Mucosa of descending colon (tissue), 3 donors: ENCODE data around the gene FER. TPM values are rescaled to one million over a fixed set of nuclear protein-coding genes. Genes with fewer than 3 reads are reported as not detected.

ENCODE experiments used
- ATAC-seq: fragments of 200-7000 bp; cut with Tn5 transposase; one replicate; pipeline ENCODE4 v1.9.1; 2020; ENCODE audit warnings: mild to moderate bottlenecking, moderate library complexity
- DNase-seq, 3 donors: peaks; one replicate each; pipeline ENCODE4 v3.0.0-alpha.2; 2020
- H3K36me3 ChIP-seq: fragments of 200-600 bp; one replicate; pipeline ENCODE4 v1.8.0; 2021; ENCODE audit warnings: low read depth, mild to moderate bottlenecking
- H3K4me1 ChIP-seq: fragments of 200-600 bp; one replicate; pipeline ENCODE4 v1.8.0; 2021; ENCODE audit warnings: low read depth, mild to moderate bottlenecking
- H3K4me3 ChIP-seq: fragments of 200-600 bp; one replicate; pipeline ENCODE4 v1.8.0; 2021; ENCODE audit warnings: mild to moderate bottlenecking
- H3K9me3 ChIP-seq: fragments of 200-600 bp; one replicate; pipeline ENCODE4 v1.8.0; 2021; ENCODE audit warnings: mild to moderate bottlenecking
- intact Hi-C, 2 donors: fragments of 100-400 bp; cut with DNase I in 1 of 2; cut with micrococcal nuclease in 1 of 2; formaldehyde crosslinking; loops; one replicate each; pipeline versions ENCODE4 v1.11.0 to v1.11.1; 2022; cut with DNase I, micrococcal nuclease
- total RNA-seq, 3 donors: library from RNA; stranded (reverse); fragmentation: NEBNext Ultra II Directional in 2 of 3; extraction: Animal tissue kit (Norgen Biotek cat#: 25700) in 2 of 3; gene quantifications; one replicate each; pipeline versions ENCODE4 v1.2.1 to v1.2.4, GENCODE V29; 2021 to 2023
- TF ChIP-seq, protein P1 (sequence below): fragments of 200-600 bp; IDR thresholded peaks from one replicate; pipeline ENCODE4 v1.8.0; 2022; ENCODE audit warnings: antibody characterized with exemption, mild to moderate bottlenecking
- donor health status: DM: no; HTN: no; CAD: no; lungs with moderate emphysema.
- donor health status: DM: no; HTN: no; CAD: no.
- donor health status: DM: no; HTN: yes; CAD: no.

Gene FER
- total RNA-seq, 3 donors from 2014 or later: 12.8 to 44.0 (median 13.6) TPM

DNA sequence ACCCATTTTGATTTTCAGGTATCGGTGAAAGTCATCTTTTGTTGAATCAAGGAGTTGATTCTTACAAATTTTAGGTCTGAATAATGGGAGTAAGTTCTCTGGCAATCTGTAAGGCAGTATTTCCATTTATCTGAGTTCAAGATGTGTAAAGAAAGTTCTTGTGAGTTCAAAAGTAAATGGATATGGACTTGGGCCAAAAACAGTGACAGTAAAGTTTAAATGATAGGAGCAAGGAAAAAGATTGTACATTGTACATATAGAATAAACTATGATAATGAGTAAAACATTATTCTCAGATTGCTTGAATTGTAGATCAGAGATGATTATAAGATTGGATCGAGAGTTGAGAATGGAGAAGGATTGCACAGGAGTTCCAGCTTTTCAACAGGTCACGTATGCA is 332.8 kb downstream of the FER start:
- no peak for DNase-seq
- intact Hi-C loops: no loop called here
- H3K4me1 ChIP-seq: peaks cover 16% of the 10 kb centered on the region
- no peak overlapping the region for H3K4me3 ChIP-seq
- no peaks in the 10 kb centered on the region for H3K9me3 ChIP-seq
- peak; percentile 49 for ATAC-seq
- H3K36me3 ChIP-seq: peaks cover 3% of the 10 kb centered on the region
- TF ChIP-seq, protein P1, sequence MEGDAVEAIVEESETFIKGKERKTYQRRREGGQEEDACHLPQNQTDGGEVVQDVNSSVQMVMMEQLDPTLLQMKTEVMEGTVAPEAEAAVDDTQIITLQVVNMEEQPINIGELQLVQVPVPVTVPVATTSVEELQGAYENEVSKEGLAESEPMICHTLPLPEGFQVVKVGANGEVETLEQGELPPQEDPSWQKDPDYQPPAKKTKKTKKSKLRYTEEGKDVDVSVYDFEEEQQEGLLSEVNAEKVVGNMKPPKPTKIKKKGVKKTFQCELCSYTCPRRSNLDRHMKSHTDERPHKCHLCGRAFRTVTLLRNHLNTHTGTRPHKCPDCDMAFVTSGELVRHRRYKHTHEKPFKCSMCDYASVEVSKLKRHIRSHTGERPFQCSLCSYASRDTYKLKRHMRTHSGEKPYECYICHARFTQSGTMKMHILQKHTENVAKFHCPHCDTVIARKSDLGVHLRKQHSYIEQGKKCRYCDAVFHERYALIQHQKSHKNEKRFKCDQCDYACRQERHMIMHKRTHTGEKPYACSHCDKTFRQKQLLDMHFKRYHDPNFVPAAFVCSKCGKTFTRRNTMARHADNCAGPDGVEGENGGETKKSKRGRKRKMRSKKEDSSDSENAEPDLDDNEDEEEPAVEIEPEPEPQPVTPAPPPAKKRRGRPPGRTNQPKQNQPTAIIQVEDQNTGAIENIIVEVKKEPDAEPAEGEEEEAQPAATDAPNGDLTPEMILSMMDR: no peak

GRCh38 chr5:109080896-109081295 is 333.2 kb downstream of the FER start:
- peak; percentile 94 for ATAC-seq
- DNase-seq: peak in 1 of 3 donors; percentile 62
- H3K4me1 ChIP-seq: peaks cover 16% of the 10 kb centered on the region
- intact Hi-C loops: no loop called here
- H3K9me3 ChIP-seq: no peaks in the 10 kb centered on the region
- no peak overlapping the region for H3K4me3 ChIP-seq
- H3K36me3 ChIP-seq: peaks cover 3% of the 10 kb centered on the region
- TF ChIP-seq, protein P1: no peak

- TF ChIP-seq, protein P1: no peak
- ATAC-seq (no peak), DNase-seq (no peak)
- Histone ChIP-seq H3K36me3 (peaks cover 3% of the 10 kb centered on the region), H3K9me3 (no peaks in the 10 kb centered on the region), H3K4me3 (no peak overlapping the region), H3K4me1 (peaks cover 10% of the 10 kb centered on the region)
- intact Hi-C loops: no loop called here
Observed at GRCh38 chr5:109083937-109084336, 336.2 kb downstream of the FER start.

DNA sequence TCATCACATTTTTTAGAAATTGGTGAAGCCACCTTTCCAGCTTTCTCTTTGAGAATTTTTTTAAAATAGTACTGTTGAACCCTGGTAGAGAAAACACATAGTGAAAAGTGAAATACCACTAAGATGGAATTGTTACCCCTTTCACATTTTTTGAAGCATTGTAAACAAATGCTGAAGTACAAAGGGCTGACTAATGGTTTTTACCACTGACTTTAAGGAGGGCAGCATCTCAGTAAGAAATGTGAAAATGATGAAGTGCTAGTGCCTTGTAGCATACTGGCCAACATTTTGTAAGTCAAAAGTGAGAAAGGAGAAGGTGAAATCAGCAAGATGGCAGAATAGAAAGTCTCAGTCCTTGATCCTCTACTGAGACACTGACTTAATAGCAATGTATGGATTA is 341.5 kb downstream of the FER start:
- no peak overlapping the region for H3K4me3 ChIP-seq
- DNase-seq: no peak
- intact Hi-C loops: no loop called here
- no peaks in the 10 kb centered on the region for H3K4me1 ChIP-seq
- no peak for ATAC-seq
- H3K9me3 ChIP-seq: no peaks in the 10 kb centered on the region
- no peaks in the 10 kb centered on the region for H3K36me3 ChIP-seq
- TF ChIP-seq, protein P1: no peak

DNA sequence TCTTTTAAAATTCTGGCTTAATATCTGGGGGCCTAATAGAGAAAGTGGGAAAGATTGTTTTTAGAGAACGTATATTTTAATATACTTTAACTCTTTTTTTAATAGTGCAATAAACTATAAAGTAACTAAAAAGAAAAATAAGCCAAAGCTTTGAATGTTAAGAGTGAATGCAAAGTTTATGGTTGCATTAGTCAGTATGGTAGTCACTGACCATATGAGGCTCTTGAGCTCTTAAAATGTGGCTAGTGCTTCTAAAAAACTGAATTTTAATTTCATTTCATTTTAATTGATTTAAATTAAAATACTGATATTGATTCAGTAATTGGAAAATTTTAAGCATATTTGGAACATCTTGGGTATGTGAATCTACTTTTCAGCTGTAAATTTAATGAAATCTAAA is 351.4 kb downstream of the FER start:
- intact Hi-C loops: no loop called here
- no peaks in the 10 kb centered on the region for H3K36me3 ChIP-seq
- TF ChIP-seq, protein P1: no peak

DNA sequence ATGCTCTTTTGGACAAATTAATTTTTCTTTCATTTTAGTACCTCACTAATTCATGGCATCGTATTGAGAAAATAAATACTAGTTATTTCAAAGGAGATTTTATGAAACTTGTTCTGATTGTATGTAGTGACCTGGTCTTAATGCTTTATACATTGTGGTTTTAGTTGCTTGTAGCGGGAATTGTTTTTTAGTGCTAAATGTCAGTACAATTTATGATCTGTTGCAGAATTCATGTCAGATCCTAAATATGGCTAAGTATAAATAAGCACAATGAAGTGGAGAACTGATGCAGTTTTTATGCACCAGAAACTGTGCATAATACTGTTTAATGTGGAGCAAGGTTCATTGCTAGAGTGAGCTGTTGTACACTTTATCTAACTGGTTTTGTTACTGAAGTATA is 353.3 kb downstream of the FER start:
- DNase-seq (no peak), ATAC-seq (no peak)
- H3K4me3 ChIP-seq: no peak overlapping the region
- TF ChIP-seq, protein P1: no peak
- no peaks in the 10 kb centered on the region for H3K9me3 ChIP-seq
- H3K4me1 ChIP-seq: no peaks in the 10 kb centered on the region
- no peaks in the 10 kb centered on the region for H3K36me3 ChIP-seq
- intact Hi-C loops: no loop called here

More for the DNA sequence above, 351.4 kb downstream of the FER start:
- H3K4me3 ChIP-seq: no peak overlapping the region
- H3K4me1 ChIP-seq: no peaks in the 10 kb centered on the region
- H3K9me3 ChIP-seq: no peaks in the 10 kb centered on the region
- no peak for DNase-seq
- ATAC-seq: no peak
